Stimulated activated memory B cell treated with anti-CD40 and anti-IgM and Interleukin-4, amounts not matched to agents 10 μg/mL and 1 μg/mL and 100 μg/mL, for 72 hours (primary cell): Measurements from ENCODE around the gene OSR1.

Experiments
- ATAC-seq: fragments of 150-1000 bp; cut with Tn5 transposase; 2 replicates; pipeline ENCODE4 v1.10.0; 2021
- H3K27ac Mint-ChIP-seq: one replicate; pipeline ENCODE4 v1.8.0; 2022; ENCODE audit warnings: mild to moderate bottlenecking, mixed read lengths
- H3K27me3 Mint-ChIP-seq: one replicate; pipeline ENCODE4 v1.8.0; 2022; ENCODE audit warnings: mixed read lengths
- H3K36me3 Mint-ChIP-seq: one replicate; pipeline ENCODE4 v1.8.0; 2022; ENCODE audit warnings: mixed read lengths
- H3K4me1 Mint-ChIP-seq: one replicate; pipeline ENCODE4 v1.8.0; 2022; ENCODE audit warnings: mixed read lengths
- H3K4me3 Mint-ChIP-seq: one replicate; pipeline ENCODE4 v1.8.0; 2022; ENCODE audit warnings: mild to moderate bottlenecking, moderate library complexity, mixed read lengths
- H3K9me3 Mint-ChIP-seq: one replicate; pipeline ENCODE4 v1.8.0; 2022; ENCODE audit warnings: mixed read lengths

OSR1 gene

DNA sequence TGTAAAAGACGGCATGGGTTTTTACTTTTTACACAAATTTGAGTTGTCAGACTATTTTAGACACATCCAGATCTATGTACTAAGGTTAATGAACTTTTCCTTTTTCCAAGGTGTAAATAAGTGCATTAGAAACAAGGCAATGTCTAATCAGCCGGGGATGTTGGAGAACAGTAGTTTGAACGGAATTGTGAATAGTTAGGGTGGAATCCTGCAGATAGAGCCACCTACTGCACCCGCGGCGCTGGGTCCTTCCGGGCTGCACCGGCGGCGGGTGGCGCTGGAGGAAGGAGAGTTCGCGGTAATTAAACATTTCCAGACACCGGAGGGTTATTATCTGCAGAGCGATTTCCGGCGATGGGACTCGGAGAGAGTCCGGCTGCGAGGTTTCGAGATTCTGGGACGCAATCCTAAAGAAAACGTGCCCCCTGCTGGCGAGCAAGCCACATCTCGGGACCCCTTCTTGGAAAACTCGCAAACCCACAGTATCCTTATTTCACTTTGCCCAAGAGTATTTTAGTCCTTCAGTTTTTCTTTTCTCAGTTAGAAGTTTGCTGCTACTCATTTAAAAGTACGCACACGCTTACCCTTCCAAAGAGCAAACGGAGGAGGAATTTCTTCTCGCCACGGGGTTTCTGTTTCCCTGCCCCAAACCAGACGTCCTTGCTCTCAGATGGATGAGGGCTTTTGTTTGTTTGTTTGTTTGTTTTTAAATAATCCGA, 4.5 kb upstream of the OSR1 start:
- Mint-ChIP-seq H3K36me3 (no peaks in the 10 kb centered on the region), H3K4me3 (peak overlapping the region; percentile 93), H3K4me1 (peaks cover 45% of the 10 kb centered on the region), H3K9me3 (no peaks in the 10 kb centered on the region), H3K27ac (peak overlapping the region; percentile 72), H3K27me3 (peaks cover 60% of the 10 kb centered on the region)
- ATAC-seq = peak; percentile 37

- Mint-ChIP-seq H3K27ac (peak overlapping the region; percentile 72), H3K27me3 (peaks cover 67% of the 10 kb centered on the region), H3K9me3 (no peaks in the 10 kb centered on the region), H3K36me3 (no peaks in the 10 kb centered on the region), H3K4me3 (peak overlapping the region; percentile 93), H3K4me1 (peaks cover 48% of the 10 kb centered on the region)
- ATAC-seq = no peak
Observed at GRCh38 chr2:19362094-19362754, 3.8 kb upstream of the OSR1 start.

DNA sequence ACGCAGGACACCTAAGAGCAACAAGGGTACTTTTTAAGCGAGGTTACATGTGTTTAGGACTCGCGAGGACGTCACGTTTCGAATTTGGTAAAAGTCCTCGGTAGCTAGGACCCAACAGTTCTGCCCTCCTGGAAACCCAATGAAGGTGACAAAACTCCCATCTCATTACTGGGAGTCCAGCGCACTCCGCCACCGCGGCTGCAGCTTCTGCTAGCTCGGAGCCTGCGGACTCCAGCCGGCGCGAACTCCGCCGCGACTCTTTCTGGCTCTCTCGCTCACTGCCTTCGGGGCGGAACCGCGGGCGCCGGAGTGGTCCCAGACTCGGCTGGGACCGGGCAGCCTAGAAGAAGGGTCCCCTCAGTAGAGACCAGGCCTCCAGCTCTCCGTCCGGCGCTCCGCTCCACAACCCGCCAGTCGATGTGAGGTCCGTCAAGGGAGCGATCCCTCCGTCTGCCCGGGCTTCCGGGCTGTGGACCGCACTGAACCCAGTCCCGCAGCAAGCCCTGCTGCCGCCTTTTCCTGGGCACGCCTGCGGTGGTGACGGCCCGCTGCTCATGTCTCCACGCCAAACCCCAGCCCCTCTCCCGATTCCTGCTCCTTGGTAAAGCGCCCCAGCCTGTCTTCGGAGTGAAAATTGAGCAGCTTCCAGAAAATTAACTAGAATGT, 3.0 kb upstream of the OSR1 start:
- no peaks in the 10 kb centered on the region for H3K9me3 Mint-ChIP-seq
- H3K36me3 Mint-ChIP-seq = no peaks in the 10 kb centered on the region
- peak overlapping the region; percentile 93 for H3K4me3 Mint-ChIP-seq
- ATAC-seq = peak; percentile 10
- H3K27me3 Mint-ChIP-seq = peaks cover 75% of the 10 kb centered on the region
- H3K4me1 Mint-ChIP-seq = peaks cover 53% of the 10 kb centered on the region
- H3K27ac Mint-ChIP-seq = peak overlapping the region; percentile 72

- peak overlapping the region; percentile 93 for H3K4me3 Mint-ChIP-seq
- peaks cover 56% of the 10 kb centered on the region for H3K4me1 Mint-ChIP-seq
- no peak overlapping the region for H3K27ac Mint-ChIP-seq
- H3K9me3 Mint-ChIP-seq = no peaks in the 10 kb centered on the region
- ATAC-seq = no peak
- peaks cover 80% of the 10 kb centered on the region for H3K27me3 Mint-ChIP-seq
- H3K36me3 Mint-ChIP-seq = no peaks in the 10 kb centered on the region
Observed at GRCh38 chr2:19360966-19361321, 2.5 kb upstream of the OSR1 start.

DNA sequence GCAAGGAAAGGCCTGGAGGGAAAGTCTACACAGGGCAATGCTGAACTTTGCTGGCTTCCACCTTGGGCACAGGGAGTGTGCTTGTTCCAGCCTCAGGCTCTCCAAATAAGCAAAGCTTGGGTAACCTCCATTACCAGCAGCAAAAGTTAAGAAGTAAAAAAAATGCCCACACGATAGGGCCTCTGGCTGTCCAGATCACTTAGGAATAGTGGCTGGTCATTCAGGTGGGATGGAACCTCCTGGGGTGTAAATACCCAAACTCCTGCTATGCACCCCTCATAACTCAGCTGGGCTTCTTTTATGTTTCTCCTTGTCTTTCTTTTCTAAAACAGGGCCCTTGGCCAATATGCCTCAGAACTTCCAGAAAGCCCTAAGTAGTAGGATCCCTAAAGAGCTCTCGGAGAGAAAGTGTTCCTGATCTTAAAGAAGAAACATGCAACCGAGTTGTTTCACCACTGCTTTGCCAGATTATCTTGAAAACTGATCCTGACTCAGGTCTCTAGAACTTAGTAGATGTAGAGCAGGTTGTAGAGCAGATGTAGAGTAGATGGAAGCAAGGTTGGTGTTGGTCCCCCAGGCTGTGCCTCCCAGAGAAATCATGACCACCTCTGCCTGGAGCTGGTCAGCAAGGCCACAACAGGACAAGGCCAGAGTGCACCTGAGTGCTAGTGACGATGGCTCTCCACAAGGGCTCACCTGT, 2.0 kb upstream of the OSR1 start:
- Mint-ChIP-seq H3K36me3 (no peaks in the 10 kb centered on the region), H3K27ac (no peak overlapping the region), H3K4me3 (no peak overlapping the region), H3K4me1 (peaks cover 56% of the 10 kb centered on the region), H3K27me3 (peaks cover 85% of the 10 kb centered on the region), H3K9me3 (no peaks in the 10 kb centered on the region)
- ATAC-seq = no peak

GRCh38 chr2:19359456-19359855, 1.0 kb upstream of the OSR1 start:
- H3K4me3 Mint-ChIP-seq = no peak overlapping the region
- no peaks in the 10 kb centered on the region for H3K36me3 Mint-ChIP-seq
- ATAC-seq = no peak
- peaks cover 56% of the 10 kb centered on the region for H3K4me1 Mint-ChIP-seq
- no peak overlapping the region for H3K27ac Mint-ChIP-seq
- H3K9me3 Mint-ChIP-seq = no peaks in the 10 kb centered on the region
- H3K27me3 Mint-ChIP-seq = peaks cover 95% of the 10 kb centered on the region

DNA sequence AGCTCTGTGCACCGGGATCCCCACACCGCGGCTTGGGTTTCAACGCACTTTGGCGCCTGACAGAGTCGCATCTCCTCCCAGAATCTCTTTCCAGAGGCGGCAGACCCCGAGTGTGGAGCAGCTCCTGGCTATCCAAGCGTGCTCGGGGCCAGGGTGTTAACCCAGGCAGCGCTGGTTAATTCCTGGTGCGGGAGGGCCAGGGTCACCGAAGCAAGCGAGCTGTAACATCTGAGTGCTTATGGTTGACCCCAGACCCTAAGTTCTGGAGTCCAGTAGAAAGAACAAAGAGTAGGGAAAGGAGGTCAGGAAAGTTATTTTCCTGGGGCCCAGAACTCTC, 566 bp upstream of the OSR1 start:
- ATAC-seq = no peak
- no peaks in the 10 kb centered on the region for H3K9me3 Mint-ChIP-seq
- H3K4me3 Mint-ChIP-seq = no peak overlapping the region
- no peak overlapping the region for H3K27ac Mint-ChIP-seq
- peaks cover 99% of the 10 kb centered on the region for H3K27me3 Mint-ChIP-seq
- H3K36me3 Mint-ChIP-seq = no peaks in the 10 kb centered on the region
- H3K4me1 Mint-ChIP-seq = peaks cover 56% of the 10 kb centered on the region

- ATAC-seq = no peak
- Mint-ChIP-seq H3K36me3 (no peaks in the 10 kb centered on the region), H3K4me1 (peaks cover 43% of the 10 kb centered on the region), H3K27ac (no peak overlapping the region), H3K27me3 (peaks cover 100% of the 10 kb centered on the region), H3K9me3 (peaks cover 4% of the 10 kb centered on the region), H3K4me3 (peak overlapping the region; percentile 53)
Observed at GRCh38 chr2:19357402-19358241, 801 bp downstream of the OSR1 start.

GRCh38 chr2:19356545-19357401, 1.6 kb downstream of the OSR1 start:
- Mint-ChIP-seq H3K27ac (no peak overlapping the region), H3K4me3 (peak overlapping the region; percentile 29)
- ATAC-seq = no peak

DNA sequence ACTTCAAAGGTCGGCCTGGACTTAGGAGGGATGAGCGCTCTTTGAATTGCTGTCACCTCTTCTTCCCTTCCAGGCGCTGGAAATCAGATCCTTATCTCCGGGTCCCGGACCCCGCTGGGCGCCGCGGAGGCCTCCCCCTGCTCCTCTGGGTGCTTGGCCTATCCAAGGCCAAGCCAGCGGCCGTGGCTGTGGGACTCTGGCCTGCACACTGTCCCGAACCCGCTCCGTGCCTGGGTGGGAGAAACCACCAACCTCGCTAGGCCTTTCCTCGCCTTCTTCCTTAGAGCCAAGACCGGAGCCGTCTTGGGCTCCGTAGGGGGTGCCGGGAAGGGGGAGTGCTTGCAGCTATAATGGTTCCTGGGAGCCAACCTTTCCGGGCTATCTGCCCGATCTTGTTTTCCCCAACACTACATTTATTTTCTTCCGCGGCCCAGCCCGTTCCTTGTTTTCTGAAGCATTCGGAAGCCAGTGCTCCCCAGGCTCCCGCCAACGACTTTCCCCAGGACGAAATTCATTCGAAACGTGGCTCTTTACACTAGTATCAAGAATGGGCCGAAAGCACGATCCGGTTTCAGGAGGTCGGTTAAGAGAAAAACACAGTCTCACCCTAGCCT, 2.4 kb downstream of the OSR1 start:
- Mint-ChIP-seq H3K4me3 (no peak overlapping the region), H3K27ac (no peak overlapping the region)

More at GRCh38 chr2:19356545-19357401, 1.6 kb downstream of the OSR1 start:
- Mint-ChIP-seq H3K27me3 (peaks cover 100% of the 10 kb centered on the region), H3K4me1 (peaks cover 41% of the 10 kb centered on the region), H3K9me3 (peaks cover 4% of the 10 kb centered on the region), H3K36me3 (no peaks in the 10 kb centered on the region)

GRCh38 chr2:19355416-19355821, 3.0 kb downstream of the OSR1 start:
- H3K27me3 Mint-ChIP-seq = peaks cover 100% of the 10 kb centered on the region
- H3K4me3 Mint-ChIP-seq = no peak overlapping the region
- peaks cover 4% of the 10 kb centered on the region for H3K9me3 Mint-ChIP-seq
- no peak for ATAC-seq
- H3K4me1 Mint-ChIP-seq = peaks cover 41% of the 10 kb centered on the region
- H3K27ac Mint-ChIP-seq = no peak overlapping the region
- H3K36me3 Mint-ChIP-seq = no peaks in the 10 kb centered on the region

More for the DNA sequence above, 2.4 kb downstream of the OSR1 start:
- Mint-ChIP-seq H3K36me3 (no peaks in the 10 kb centered on the region), H3K27me3 (peaks cover 100% of the 10 kb centered on the region), H3K9me3 (peaks cover 4% of the 10 kb centered on the region), H3K4me1 (peaks cover 39% of the 10 kb centered on the region)
- no peak for ATAC-seq

- ATAC-seq = no peak
- Mint-ChIP-seq H3K27ac (no peak overlapping the region), H3K4me3 (no peak overlapping the region), H3K27me3 (peaks cover 100% of the 10 kb centered on the region), H3K36me3 (no peaks in the 10 kb centered on the region), H3K9me3 (peaks cover 4% of the 10 kb centered on the region), H3K4me1 (peaks cover 45% of the 10 kb centered on the region)
Observed at GRCh38 chr2:19355014-19355405, 3.4 kb downstream of the OSR1 start.

GRCh38 chr2:19353721-19354050, 4.7 kb downstream of the OSR1 start:
- H3K4me1 Mint-ChIP-seq = peaks cover 44% of the 10 kb centered on the region
- H3K27ac Mint-ChIP-seq = no peak overlapping the region
- no peaks in the 10 kb centered on the region for H3K36me3 Mint-ChIP-seq
- H3K9me3 Mint-ChIP-seq = peaks cover 4% of the 10 kb centered on the region
- H3K27me3 Mint-ChIP-seq = peaks cover 100% of the 10 kb centered on the region
- ATAC-seq = no peak
- no peak overlapping the region for H3K4me3 Mint-ChIP-seq
